Prostate gland (tissue), 2 donors: ENCODE measurements around the gene CYTH1.

Source experiments
- POLR2AphosphoS5 ChIP-seq: sonication (generic); formaldehyde crosslinking; IDR thresholded peaks from one replicate; pipeline ENCODE4 v1.6.1; 2017; ENCODE audit warnings: antibody characterized with exemption
- TF ChIP-seq, protein P1 (sequence below), 4 experiments: fragments of 200-600 bp in 2 of 4; fragments of 450-650 bp in 2 of 4; sonication (generic) in 2 of 4; IDR thresholded peaks; 1 replicate in 3 of 4; 2 replicates in 1 of 4; pipeline ENCODE4 v1.5.1; 2016 to 2019; ENCODE audit warnings: antibody characterized with exemption in 4 of 4, mild to moderate bottlenecking in 2 of 4, moderate library complexity in 2 of 4

DNA sequence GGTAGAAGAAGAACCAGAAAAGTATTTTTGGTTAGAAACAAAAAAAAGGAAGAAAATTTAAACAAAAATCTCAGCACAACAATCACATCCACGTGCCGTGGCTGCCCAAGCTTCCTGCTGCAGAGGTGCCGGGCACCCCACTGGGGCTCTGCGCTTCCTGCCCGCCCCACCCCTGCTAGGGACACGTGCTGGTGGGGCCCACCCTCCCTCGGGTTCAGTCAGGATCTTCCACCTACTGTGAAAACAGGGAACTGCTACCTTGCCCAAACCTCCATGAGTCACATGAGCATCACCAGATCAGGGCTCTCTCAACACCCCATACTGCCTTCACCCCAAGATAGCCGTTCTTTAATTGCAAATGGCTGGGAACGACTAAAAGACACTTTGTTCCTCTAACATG is 24.4 kb upstream of the CYTH1 start:
- TF ChIP-seq, protein P1, sequence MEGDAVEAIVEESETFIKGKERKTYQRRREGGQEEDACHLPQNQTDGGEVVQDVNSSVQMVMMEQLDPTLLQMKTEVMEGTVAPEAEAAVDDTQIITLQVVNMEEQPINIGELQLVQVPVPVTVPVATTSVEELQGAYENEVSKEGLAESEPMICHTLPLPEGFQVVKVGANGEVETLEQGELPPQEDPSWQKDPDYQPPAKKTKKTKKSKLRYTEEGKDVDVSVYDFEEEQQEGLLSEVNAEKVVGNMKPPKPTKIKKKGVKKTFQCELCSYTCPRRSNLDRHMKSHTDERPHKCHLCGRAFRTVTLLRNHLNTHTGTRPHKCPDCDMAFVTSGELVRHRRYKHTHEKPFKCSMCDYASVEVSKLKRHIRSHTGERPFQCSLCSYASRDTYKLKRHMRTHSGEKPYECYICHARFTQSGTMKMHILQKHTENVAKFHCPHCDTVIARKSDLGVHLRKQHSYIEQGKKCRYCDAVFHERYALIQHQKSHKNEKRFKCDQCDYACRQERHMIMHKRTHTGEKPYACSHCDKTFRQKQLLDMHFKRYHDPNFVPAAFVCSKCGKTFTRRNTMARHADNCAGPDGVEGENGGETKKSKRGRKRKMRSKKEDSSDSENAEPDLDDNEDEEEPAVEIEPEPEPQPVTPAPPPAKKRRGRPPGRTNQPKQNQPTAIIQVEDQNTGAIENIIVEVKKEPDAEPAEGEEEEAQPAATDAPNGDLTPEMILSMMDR (IDR thresholded peaks at IDR 0.05), result no peak
- TF ChIP-seq POLR2AphosphoS5, result no peak
